ENCODE measurements around the gene GTSE1. TPM values are rescaled to one million over a fixed set of nuclear protein-coding genes. Genes with fewer than 3 reads are reported as not detected.
A peak's percentile ranks its signal among the peaks of the same experiment; 100 is the strongest.

GTSE1 gene
- total and polyA plus RNA-seq, 9 donors: 0.18 to 0.84 (median 0.38) TPM; not detected in 1

GRCh38 chr22:46376908-46377524 is 80.3 kb downstream of the GTSE1 start:
- WGBS, 3 donors: 92 to 93% (median 92%) methylated on average over 19 of the region's 19 CpGs
- intact Hi-C loops (cut with DNase I): no loop called here
- no peaks in the 10 kb centered on the region for H3K4me1 ChIP-seq (ENCODE audit: insufficient read depth)
- no peaks in the 10 kb centered on the region for H3K9me3 ChIP-seq
- TF ChIP-seq POLR2A (IDR thresholded peaks at IDR 0.05) (no peak), CTCF (IDR thresholded peaks at IDR 0.05) (no peak), EP300 (IDR thresholded peaks at IDR 0.05) (no peak)
- no peak overlapping the region for H3K27ac ChIP-seq
- DNase-seq: peak in 1 of 5 donors; percentile 6
- H3K36me3 ChIP-seq: no peaks in the 10 kb centered on the region
- H3K27me3 ChIP-seq: no peaks in the 10 kb centered on the region
- no peak overlapping the region for H3K4me3 ChIP-seq

GRCh38 chr22:46377525-46378425 is 81.1 kb downstream of the GTSE1 start:
- Histone ChIP-seq H3K9me3 (no peaks in the 10 kb centered on the region), H3K4me1 (ENCODE audit: insufficient read depth) (no peaks in the 10 kb centered on the region), H3K36me3 (no peaks in the 10 kb centered on the region), H3K27ac (no peak overlapping the region), H3K27me3 (no peaks in the 10 kb centered on the region), H3K4me3 (no peak overlapping the region)
- WGBS, 3 donors: 71 to 76% (median 75%) methylated on average over 27 of the region's 27 CpGs
- intact Hi-C loops (cut with DNase I): no loop called here
- TF ChIP-seq EP300 (IDR thresholded peaks at IDR 0.05): no peak
- no peak for TF ChIP-seq POLR2A (IDR thresholded peaks at IDR 0.05)
- TF ChIP-seq CTCF (IDR thresholded peaks at IDR 0.05): no peak
- peak in 1 of 5 donors; percentile 13 for DNase-seq

GRCh38 chr22:46378426-46379065 is 81.9 kb downstream of the GTSE1 start:
- Histone ChIP-seq H3K4me1 (ENCODE audit: insufficient read depth) (no peaks in the 10 kb centered on the region), H3K9me3 (no peaks in the 10 kb centered on the region), H3K27me3 (no peaks in the 10 kb centered on the region), H3K27ac (no peak overlapping the region), H3K36me3 (no peaks in the 10 kb centered on the region), H3K4me3 (no peak overlapping the region)
- WGBS, 3 donors: 54 to 64% (median 63%) methylated on average over 22 of the region's 22 CpGs
- no peak for DNase-seq
- intact Hi-C loops (cut with DNase I): no loop called here
- TF ChIP-seq EP300 (IDR thresholded peaks at IDR 0.05) (no peak), POLR2A (IDR thresholded peaks at IDR 0.05) (no peak), CTCF (IDR thresholded peaks at IDR 0.05) (no peak)

GRCh38 chr22:46379066-46379930 is 82.6 kb downstream of the GTSE1 start:
- intact Hi-C loops (cut with DNase I): no loop called here
- Histone ChIP-seq H3K27ac (no peak overlapping the region), H3K4me1 (ENCODE audit: insufficient read depth) (no peaks in the 10 kb centered on the region), H3K9me3 (no peaks in the 10 kb centered on the region), H3K27me3 (no peaks in the 10 kb centered on the region), H3K36me3 (no peaks in the 10 kb centered on the region), H3K4me3 (no peak overlapping the region)
- DNase-seq: no peak
- no peak for TF ChIP-seq CTCF (IDR thresholded peaks at IDR 0.05)
- no peak for TF ChIP-seq POLR2A (IDR thresholded peaks at IDR 0.05)
- TF ChIP-seq EP300 (IDR thresholded peaks at IDR 0.05): no peak
- 72 to 81% (median 79%) methylated on average over 29 of the region's 29 CpGs for WGBS, 3 donors
